Measurements from ENCODE around the gene SNX25. TPM values are rescaled to one million over a fixed set of nuclear protein-coding genes. Genes with fewer than 3 reads are reported as not detected.

The SNX25 gene
- total and polyA plus RNA-seq, 2 of the 13 experiments (the other 11 are each of a cell fraction or from before 2014, with no cell fraction given): 23.4 to 23.5 TPM

DNA sequence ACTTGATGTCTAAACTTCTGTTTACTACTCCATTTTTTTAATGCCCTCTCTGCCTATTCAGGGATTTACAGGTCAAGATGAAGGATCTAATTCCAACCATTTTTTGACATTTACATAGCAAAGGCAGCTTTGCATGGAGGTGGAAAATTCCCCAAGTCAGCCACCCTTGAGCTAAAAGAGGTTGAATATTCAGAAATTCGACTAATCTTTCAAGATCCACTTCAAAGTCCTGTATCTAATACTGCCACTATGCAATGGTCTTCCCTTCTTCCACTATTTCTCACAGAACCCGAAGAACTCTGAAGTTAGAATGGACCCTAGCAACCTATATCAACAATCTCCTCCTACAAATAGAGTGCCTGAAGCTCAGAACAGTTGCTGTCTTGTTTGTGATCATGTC, 27.2 kb upstream of the SNX25 start:
- ATAC-seq (no peak), FAIRE-seq (no peak), DNase-seq (ENCODE audit: low spot score) (no peak)
- WGBS (ENCODE audit: low lambda C conversion rate): 88% methylated on average over 2 of the region's 2 CpGs
- Histone ChIP-seq H3K27me3 (ENCODE audit: control insufficient read depth in 1 of 2, insufficient read depth in 2 of 2, low read length in 2 of 2) (no peaks in the 10 kb centered on the region; a peak in 1 of 5 replicates), H3K4me1 (ENCODE audit: insufficient read depth, low read length) (no peaks in the 10 kb centered on the region; the same call in 1 of the 2 replicates), H3K4me3 (replicated peaks in 1 of 3; ENCODE audit: insufficient read depth in 1 of 3, low read depth in 2 of 3, low read length in 3 of 3) (no peak overlapping the region), H2AFZ (ENCODE audit: low read length) (no peak overlapping the region), H3K9ac (ENCODE audit: insufficient read depth, low read depth, low read length) (no peak overlapping the region), H3K27ac (ENCODE audit: extremely low read length, insufficient read depth, low read length) (no peak overlapping the region), H4K20me1 (ENCODE audit: insufficient read depth, low read length) (peaks cover 24% of the 10 kb centered on the region), H3K36me3 (replicated peaks in 1 of 2; ENCODE audit: control insufficient read depth in 1 of 2, insufficient read depth in 2 of 2, low read length in 2 of 2) (peaks cover 5 to 25% of the 10 kb centered on the region in 2 experiments), H3K9me3 (ENCODE audit: low read length) (no peaks in the 10 kb centered on the region), H3K4me2 (ENCODE audit: low read depth, low read length) (no peak overlapping the region), H3K79me2 (ENCODE audit: insufficient read depth, low read length) (peaks cover 59% of the 10 kb centered on the region)
- TF ChIP-seq U2AF1 (optimal IDR thresholded peaks at IDR 0.05; ENCODE audit: low read depth, low read length): no peak
- no peak for TF ChIP-seq RORA (CRISPR knock-in tag; IDR thresholded peaks at IDR 0.05)
- no peak for TF ChIP-seq ZNF12 (CRISPR knock-in tag; IDR thresholded peaks at IDR 0.05)
- TF ChIP-seq PITX1 (CRISPR knock-in tag; IDR thresholded peaks at IDR 0.05): no peak
- no peak for TF ChIP-seq ZNF775 (CRISPR knock-in tag; IDR thresholded peaks at IDR 0.05; ENCODE audit: borderline replicate concordance)
- TF ChIP-seq NCOA2 (CRISPR knock-in tag; IDR thresholded peaks at IDR 0.05): no peak
- TF ChIP-seq ZNF792 (CRISPR knock-in tag; IDR thresholded peaks at IDR 0.05): no peak
- no peak for TF ChIP-seq ZBTB20 (CRISPR knock-in tag; IDR thresholded peaks at IDR 0.05; ENCODE audit: borderline replicate concordance, low read depth)
- TF ChIP-seq GZF1 (CRISPR knock-in tag; IDR thresholded peaks at IDR 0.05): no peak
- no peak for TF ChIP-seq ZNF235 (CRISPR knock-in tag; IDR thresholded peaks at IDR 0.05; ENCODE audit: borderline replicate concordance)
- TF ChIP-seq, protein P1, sequence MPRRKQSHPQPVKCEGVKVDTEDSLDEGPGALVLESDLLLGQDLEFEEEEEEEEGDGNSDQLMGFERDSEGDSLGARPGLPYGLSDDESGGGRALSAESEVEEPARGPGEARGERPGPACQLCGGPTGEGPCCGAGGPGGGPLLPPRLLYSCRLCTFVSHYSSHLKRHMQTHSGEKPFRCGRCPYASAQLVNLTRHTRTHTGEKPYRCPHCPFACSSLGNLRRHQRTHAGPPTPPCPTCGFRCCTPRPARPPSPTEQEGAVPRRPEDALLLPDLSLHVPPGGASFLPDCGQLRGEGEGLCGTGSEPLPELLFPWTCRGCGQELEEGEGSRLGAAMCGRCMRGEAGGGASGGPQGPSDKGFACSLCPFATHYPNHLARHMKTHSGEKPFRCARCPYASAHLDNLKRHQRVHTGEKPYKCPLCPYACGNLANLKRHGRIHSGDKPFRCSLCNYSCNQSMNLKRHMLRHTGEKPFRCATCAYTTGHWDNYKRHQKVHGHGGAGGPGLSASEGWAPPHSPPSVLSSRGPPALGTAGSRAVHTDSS (CRISPR knock-in tag; conservative IDR thresholded peaks at IDR 0.05): no peak
- TF ChIP-seq, protein P2, sequence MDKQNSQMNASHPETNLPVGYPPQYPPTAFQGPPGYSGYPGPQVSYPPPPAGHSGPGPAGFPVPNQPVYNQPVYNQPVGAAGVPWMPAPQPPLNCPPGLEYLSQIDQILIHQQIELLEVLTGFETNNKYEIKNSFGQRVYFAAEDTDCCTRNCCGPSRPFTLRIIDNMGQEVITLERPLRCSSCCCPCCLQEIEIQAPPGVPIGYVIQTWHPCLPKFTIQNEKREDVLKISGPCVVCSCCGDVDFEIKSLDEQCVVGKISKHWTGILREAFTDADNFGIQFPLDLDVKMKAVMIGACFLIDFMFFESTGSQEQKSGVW (CRISPR knock-in tag; IDR thresholded peaks at IDR 0.05; ENCODE audit: borderline replicate concordance): no peak
- TF ChIP-seq MIER3 (CRISPR knock-in tag; IDR thresholded peaks at IDR 0.05; ENCODE audit: borderline replicate concordance): no peak
- no peak for TF ChIP-seq ZMAT3 (CRISPR knock-in tag; conservative IDR thresholded peaks at IDR 0.05)
- no peak for TF ChIP-seq ZNF431 (CRISPR knock-in tag; IDR thresholded peaks at IDR 0.05; ENCODE audit: borderline replicate concordance, low read depth)
- ChIA-PET CTCF (ENCODE audit: low intra/inter-chr PET ratio, low total read pairs) (no interaction called here), POLR2A (no interaction called here)
- intact Hi-C loops (cut with micrococcal nuclease; ENCODE audit: unreplicated experiment): no loop called here
- in situ Hi-C loops (cut with HindIII; ENCODE audit: extremely low pct_ligation_motif_present, low pct_unique_long_range_greater_than_20kb): no loop called here
- no TSS peak for BruUV-seq (replicated peaks)
